Effector CD8-positive, alpha-beta T cell (primary cell): ENCODE results near the gene SERPINB5.
"Not testable (repeated sequence)": the region's sequence is repeated elsewhere in the genome, so short reads cannot be mapped to it uniquely, and the experiment has no call there.

Source experiments
- DNase-seq: peaks from one replicate; lab custom pipeline; 2025; lab: John Stamatoyannopoulos, UW
- total RNA-seq, 4 experiments: gene quantifications; one replicate each; lab custom pipeline; 2026; lab: John Stamatoyannopoulos, UW

Gene SERPINB5, protein sequence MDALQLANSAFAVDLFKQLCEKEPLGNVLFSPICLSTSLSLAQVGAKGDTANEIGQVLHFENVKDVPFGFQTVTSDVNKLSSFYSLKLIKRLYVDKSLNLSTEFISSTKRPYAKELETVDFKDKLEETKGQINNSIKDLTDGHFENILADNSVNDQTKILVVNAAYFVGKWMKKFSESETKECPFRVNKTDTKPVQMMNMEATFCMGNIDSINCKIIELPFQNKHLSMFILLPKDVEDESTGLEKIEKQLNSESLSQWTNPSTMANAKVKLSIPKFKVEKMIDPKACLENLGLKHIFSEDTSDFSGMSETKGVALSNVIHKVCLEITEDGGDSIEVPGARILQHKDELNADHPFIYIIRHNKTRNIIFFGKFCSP
- total RNA-seq = 0 to 0.35 (median 0) reads per million in 4 experiments

DNA sequence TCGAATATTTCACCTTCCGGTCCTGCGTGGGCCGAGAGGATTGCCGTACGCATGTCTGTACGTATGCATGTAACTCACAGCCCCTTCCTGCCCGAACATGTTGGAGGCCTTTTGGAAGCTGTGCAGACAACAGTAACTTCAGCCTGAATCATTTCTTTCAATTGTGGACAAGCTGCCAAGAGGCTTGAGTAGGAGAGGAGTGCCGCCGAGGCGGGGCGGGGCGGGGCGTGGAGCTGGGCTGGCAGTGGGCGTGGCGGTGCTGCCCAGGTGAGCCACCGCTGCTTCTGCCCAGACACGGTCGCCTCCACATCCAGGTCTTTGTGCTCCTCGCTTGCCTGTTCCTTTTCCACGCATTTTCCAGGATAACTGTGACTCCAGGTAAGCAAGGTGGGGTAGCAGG, at the start of gene SERPINB5:
Gene SERPINB5, plus strand, starts transcription at position 291 of the 400 bp plus-strand sequence. CDS start 7,471 bp downstream, outside the sequence.
- DNase-seq = no peak

- DNase-seq = no peak
Measured at GRCh38 chr18:63427558-63427957, 49.2 kb upstream of the SERPINB5 start.

DNA sequence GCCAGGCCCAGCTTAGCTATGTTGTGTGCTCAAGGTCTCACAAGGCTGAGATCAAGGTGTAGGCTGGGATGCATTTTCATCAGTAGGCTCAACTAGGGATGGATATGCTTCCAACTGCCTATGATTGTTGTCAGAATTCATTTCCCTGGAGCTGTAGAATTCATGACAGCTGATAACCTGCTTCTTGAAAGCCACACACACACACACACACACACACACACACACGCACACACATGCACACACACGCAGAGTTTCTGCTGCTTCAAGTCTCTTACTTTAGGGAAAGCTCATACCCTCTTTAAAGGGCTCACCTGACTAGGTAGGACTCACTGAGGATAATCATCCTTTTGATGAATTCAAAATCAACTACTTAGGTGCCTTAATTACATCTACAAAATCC, 46.2 kb upstream of the SERPINB5 start:
- DNase-seq = no peak

DNA sequence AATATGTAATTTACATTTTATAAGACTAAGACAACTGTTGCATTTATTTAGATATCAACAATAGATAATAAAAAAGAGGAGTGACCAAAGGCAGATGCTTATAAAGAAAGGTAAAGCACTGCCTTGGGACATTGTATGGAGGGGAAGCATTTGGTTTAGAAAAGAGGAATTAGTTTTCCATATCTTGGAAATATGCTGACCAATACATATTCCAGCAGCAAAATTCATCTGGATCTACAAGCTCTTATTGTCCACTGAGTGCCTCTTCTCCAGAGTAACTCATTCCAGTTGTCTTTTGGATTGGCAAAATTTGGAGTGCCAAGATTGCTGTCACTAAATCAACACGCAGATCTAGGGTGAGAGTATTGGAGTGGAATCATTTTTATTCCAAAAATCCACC, 45.6 kb upstream of the SERPINB5 start:
- DNase-seq = no peak

GRCh38 chr18:63433334-63433866, 43.4 kb upstream of the SERPINB5 start:
- no peak for DNase-seq

GRCh38 chr18:63438181-63438580, 38.6 kb upstream of the SERPINB5 start:
- DNase-seq = no peak

- peak; percentile 3 for DNase-seq
Measured at GRCh38 chr18:63439334-63439733, 37.4 kb upstream of the SERPINB5 start.

DNA sequence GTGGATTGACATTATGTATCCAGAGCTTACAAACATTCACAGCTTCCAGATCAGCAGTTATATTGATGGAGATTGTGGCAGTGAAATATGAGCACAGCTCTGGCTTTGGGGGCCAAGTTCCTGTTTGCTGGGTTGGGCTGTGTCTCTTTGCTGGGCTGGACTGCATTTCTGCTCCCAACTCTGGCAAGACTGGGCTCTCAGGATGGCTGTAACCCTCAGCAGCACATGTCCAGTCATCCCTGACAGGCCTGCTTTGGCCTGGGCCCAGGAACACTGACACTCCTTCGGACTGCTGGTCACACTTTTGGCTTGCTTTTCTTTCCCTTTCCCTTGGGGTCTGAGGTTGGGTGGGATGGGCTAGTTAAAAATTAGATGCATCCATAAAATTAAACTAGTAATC, 36.5 kb upstream of the SERPINB5 start:
- no peak for DNase-seq

DNA sequence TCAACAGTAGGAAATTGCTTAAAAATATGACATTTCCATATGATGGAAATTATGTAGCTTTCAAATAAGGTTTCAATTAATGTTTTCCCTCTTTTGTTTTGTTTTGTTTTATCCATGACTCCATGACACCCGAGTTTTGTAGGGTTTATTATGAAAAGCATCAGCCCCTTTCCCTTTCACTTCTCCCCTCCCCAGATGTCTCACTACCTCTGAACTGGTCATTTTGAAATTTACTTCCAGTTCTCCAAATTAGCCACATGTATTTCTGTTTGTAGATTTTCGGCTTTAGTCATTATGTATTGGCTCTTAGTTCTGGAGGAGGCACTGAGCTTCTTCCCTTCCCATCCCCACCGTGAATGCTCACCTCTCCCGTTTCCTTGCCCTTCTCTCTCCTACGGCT, 35.9 kb upstream of the SERPINB5 start:
- DNase-seq = no peak

GRCh38 chr18:63443829-63444228, 32.9 kb upstream of the SERPINB5 start:
- DNase-seq = no peak

DNA sequence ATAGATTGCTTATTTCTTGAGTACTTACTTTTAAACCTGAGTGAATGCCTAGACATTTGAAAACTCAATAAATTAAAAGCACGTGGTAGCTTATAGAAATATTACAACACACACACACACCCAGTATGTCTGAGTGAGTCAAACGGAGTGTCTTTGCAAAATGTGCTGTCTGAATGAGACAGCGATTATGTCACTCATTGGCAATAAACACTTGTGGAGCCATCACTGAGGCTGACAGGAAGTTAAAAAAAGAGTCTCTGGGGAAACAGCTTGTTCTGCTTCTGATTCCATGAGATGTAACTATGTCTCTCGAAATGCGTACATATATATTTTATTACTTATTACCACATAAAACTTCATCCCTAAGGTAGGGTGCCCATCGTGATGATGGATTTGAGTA, 32.2 kb upstream of the SERPINB5 start:
- DNase-seq = no peak

DNA sequence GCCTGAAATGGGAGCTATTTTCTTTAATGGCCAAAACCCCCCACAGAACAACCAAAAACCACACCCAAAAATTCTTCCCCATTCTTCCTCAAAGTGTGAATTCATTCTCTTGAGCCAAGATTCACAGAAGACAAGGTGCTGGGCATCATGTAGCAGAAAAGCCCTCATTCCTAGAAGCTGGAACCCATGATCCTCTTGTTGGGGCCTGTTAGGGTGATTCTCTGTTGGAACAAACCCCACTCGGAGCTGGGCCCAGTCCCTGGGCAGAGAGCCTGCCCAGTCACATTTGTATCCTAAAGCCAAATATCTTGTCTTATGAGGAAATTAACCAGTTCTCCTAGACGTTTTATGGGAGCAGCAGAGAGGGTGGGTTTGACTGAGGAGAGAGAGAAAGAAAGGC, 31.7 kb upstream of the SERPINB5 start:
- DNase-seq = no peak

GRCh38 chr18:63446266-63446665, 30.5 kb upstream of the SERPINB5 start:
- DNase-seq = no peak

GRCh38 chr18:63447066-63447465, 29.7 kb upstream of the SERPINB5 start:
- DNase-seq = no peak

GRCh38 chr18:63449426-63449825, 27.3 kb upstream of the SERPINB5 start:
- no peak for DNase-seq

DNA sequence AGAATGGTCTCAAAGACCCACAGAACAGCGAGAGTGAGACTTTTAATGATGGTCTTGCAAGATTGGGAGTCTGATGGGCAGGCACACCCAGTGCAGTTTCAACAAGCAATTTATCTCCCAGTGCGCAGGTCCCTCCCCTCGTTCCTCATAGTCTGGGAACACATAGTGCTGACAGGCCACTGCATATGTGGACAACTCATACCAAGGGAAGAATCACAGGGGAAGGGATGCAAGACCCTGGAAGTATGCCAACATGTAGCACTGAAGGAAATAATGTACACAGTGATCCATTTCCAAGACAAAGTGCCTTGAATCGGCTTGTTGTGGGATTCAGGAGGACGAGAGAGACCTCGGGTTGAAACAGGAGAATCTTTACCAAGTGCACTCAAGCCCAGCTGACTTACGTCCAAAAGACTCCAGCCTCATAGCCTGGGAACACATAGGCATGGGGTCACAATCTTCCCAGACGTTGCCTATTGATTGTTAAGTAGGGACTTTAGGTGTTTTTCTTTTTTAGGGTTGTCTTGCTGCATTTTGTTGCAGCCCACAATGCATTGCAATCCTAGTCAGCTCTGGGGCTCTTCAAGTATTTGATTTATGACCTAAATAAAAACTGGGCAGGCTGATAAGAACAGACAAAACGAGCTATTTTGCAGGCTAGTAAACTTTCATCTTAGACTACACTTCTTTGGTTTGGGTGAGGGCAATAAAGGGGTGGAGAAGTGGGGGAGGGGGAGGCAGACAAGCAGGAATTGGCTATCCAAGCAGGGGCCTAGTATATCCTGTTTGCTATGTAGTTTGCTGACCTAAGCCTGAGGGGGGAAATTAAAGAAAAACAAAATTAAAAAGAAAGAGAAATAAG, 24.7 kb upstream of the SERPINB5 start:
- DNase-seq = no peak

- not testable (repeated sequence) for DNase-seq
Measured at GRCh38 chr18:63452751-63453150, 24.0 kb upstream of the SERPINB5 start.

- no peak for DNase-seq
Measured at GRCh38 chr18:63454497-63454896, 22.3 kb upstream of the SERPINB5 start.

DNA sequence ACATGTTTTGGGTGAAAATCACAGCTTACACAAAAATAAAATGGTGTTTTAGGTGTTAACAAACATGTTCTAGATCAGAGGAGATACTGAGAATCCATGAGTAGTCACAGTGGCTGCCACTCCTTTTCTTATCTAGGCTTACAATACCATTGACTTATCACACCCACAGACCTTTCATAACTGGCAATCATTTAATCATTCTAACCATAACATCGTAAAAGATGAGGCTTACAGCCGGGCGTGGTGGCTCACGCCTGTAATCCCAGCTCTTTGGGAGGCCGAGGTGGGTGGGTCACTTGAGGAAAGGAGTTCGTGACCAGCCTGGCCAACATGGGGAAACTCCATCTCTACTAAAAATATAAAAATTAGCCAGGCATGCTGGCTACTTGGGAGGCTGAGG, 18.8 kb upstream of the SERPINB5 start:
- no peak for DNase-seq

- DNase-seq = no peak
Measured at GRCh38 chr18:63460414-63460813, 16.3 kb upstream of the SERPINB5 start.

- DNase-seq = no peak
Measured at GRCh38 chr18:63464434-63464833, 12.3 kb upstream of the SERPINB5 start.

GRCh38 chr18:63465059-63465458, 11.7 kb upstream of the SERPINB5 start:
- no peak for DNase-seq

GRCh38 chr18:63467699-63468098, 9.1 kb upstream of the SERPINB5 start:
- DNase-seq = no peak
